NCI-H1436 (cell line): ENCODE measurements around the gene CRLF3.
"Not testable (repeated sequence)": the region's sequence is repeated elsewhere in the genome, so short reads cannot be mapped to it uniquely, and the experiment has no call there.

Experiments
- DNase-seq: peaks from one replicate; lab custom pipeline; 2025; lab: John Stamatoyannopoulos, UW

CRLF3 gene

GRCh38 chr17:30824356-30825145 is at the start of gene CRLF3:
CRLF3 (minus strand) TSS chr17:30824692; CDS start chr17:30824651, 41 bp downstream.
- DNase-seq, result peak; percentile 93

DNA sequence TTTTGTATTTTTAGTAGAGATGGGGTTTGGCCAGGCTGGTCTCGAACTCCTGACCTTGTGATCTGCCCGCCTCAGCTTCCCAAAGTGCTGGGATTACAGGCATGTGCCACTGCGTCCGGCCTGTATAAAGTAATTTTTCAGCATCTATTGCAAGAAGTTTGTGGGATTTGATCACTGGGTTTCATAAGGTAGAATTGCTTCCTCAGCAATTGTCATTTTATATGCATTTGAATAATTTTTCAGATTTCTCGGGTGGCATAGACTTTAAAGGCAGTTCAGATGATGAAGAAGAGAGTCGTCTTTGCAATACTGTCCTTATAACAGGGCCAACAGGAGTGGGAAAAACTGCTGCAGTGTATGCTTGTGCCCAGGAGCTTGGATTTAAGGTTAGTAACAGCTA is 44.5 kb upstream of the CRLF3 start:
- DNase-seq, result no peak

DNA sequence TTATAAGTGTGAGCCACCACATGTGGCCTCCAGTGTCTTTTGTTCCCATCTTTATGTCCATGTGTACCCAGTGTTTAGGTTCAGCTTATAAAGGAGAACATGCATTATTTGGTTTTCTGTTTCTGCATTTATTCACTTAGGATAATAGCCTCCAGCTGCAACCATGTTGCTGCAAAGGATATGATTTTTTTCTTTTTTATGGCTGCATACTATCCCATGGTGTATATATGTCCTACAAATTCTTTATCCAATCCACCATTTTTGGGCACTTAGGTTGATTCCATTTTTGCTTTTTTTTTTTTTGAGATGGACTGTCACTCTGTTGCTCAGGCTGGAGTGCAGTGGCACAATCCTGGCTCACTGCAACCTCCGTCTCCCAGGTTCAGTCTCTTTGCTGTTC is 40.1 kb upstream of the CRLF3 start:
- no peak for DNase-seq

DNA sequence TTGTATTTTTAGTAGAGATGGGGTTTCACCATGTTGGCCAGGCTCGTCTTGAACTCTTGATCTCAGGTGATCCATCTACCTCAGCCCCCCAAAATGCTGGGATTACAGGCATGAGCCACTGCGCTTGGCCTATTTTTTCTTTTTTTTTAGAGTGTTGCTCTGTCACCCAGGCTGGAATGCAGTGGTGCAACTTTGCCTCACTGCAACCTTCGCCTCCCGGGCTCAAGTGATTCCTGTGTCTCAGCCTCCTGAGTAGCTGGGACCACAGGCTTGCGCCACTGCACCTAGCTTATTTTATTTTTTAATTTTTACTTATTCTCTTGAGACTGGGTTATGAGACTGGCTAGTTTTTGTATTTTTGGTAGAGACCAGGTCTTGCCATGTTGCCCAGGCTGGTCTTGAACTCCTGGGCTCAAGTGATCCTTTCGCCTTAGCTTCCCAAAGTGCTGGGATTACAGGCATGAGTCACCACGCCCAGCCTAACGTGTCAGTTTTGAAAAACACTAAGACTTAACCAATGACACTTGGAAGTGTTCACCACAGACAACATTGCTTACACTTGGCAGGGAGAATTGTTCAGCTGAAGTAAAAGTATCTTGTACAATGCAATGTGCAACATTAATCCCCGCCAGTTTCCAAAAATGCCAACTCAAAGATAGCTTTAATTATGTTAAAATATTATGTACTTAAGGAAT is 34.2 kb upstream of the CRLF3 start:
- DNase-seq, result no peak

GRCh38 chr17:30854146-30854545 is 29.7 kb upstream of the CRLF3 start:
- DNase-seq, result no peak

DNA sequence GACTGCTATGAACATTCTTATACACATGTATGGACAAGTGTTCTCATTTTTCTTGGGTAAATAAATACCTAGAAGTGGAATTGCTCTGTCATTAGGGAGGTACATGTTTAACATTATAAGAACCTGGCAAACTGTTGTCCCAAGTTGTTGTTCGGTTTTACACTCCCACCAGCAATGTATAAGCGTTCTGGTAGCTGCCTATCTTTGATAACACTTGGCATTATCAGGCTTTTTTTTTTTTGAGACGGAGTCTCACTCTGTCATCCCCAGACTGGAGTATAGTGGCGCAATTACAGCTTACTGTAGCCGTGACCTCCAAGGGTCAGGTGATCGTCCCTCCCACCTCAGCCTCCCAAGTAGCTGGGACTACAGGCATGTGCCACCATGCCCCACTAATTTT is 23.5 kb upstream of the CRLF3 start:
- no peak for DNase-seq

GRCh38 chr17:30840771-30841170 is 16.3 kb upstream of the CRLF3 start:
- no peak for DNase-seq

- no peak for DNase-seq
These were observed 13.8 kb upstream of the CRLF3 start for GRCh38 chr17:30838202-30838807.

DNA sequence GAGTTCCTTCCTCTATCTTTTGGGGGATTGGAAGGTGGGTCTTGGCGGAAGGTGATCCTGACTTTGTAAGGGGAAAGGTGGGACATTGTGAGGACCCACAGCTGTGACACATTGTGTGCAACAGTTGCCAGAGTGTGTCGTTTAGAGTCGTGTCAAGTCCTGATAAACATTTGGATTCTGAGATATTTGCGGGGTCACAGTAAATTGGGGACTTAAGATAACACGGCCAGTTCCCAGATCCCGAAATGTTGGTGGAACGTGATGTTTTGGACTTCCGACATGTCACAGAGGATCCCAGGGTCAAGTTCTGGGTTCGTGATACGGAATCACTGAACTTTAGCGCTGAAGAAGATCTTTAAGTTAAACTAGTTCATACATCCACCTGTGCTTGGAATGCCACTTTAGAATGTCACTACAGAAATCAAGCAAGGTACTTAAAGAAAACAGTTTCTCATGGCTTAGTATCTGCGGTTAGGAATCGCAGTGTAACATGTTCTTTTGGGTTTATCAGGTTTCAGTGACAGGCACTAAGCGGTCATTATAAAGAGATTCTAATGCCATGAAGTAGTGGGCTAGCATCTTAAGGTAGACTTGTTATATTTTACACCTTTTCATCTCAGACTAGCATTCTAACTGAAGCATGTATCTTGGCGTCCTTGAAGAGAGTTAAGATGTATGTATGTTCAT is 8.1 kb upstream of the CRLF3 start:
- no peak for DNase-seq

- peak; percentile 95 for DNase-seq
These were observed 7.4 kb upstream of the CRLF3 start, which contains the start of gene ATAD5 for GRCh38 chr17:30831663-30832437. ATAD5 (plus strand) TSS chr17:30831966; CDS start chr17:30832348, 382 bp downstream.

DNA sequence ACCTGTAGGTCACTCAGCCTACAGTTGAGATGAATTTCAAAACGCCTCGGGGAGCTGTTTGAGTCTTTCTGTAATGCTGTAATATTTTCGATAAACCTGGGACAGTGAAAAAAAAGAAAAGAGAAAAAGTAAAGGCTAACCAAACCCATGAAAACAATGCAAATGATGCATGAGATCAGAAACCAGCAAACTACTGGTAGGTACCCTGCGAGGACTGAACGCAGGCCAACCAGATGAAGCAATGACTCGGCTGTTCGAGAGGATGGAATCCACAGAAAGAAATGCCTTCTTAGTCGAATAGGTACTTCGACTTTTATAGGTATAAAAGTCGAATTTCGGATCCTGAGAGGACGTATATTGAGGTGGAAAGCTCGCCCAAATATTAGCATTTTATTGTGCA is 6.8 kb upstream of the CRLF3 start:
- DNase-seq, result no peak

GRCh38 chr17:30829022-30829421 is 4.5 kb upstream of the CRLF3 start:
- no peak for DNase-seq

- no peak for DNase-seq
These were observed 2.6 kb upstream of the CRLF3 start for GRCh38 chr17:30827082-30827481.

DNA sequence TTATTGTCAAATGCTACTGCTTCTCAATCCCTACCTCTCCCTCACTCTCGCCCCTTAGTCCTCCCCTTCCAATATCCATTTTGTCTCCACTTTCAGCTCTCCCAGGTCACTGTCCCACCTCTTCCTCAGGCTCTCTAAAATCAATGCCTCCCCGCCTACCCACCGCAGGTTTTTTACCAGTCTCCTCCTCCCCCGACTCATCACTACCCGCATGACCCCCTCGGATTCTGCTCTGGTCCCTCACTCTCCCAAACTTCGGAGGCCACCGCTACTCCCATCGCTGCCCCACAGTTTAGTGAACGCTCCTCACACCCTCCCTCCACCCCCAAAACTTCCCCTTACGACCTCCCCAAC is 513 bp downstream of the CRLF3 start:
- no peak for DNase-seq

GRCh38 chr17:30823421-30823820 is 1.1 kb downstream of the CRLF3 start:
- no peak for DNase-seq

GRCh38 chr17:30822919-30823318 is 1.6 kb downstream of the CRLF3 start:
- DNase-seq, result not testable (repeated sequence)

- no peak for DNase-seq
These were observed 2.4 kb downstream of the CRLF3 start for GRCh38 chr17:30821871-30822723.

DNA sequence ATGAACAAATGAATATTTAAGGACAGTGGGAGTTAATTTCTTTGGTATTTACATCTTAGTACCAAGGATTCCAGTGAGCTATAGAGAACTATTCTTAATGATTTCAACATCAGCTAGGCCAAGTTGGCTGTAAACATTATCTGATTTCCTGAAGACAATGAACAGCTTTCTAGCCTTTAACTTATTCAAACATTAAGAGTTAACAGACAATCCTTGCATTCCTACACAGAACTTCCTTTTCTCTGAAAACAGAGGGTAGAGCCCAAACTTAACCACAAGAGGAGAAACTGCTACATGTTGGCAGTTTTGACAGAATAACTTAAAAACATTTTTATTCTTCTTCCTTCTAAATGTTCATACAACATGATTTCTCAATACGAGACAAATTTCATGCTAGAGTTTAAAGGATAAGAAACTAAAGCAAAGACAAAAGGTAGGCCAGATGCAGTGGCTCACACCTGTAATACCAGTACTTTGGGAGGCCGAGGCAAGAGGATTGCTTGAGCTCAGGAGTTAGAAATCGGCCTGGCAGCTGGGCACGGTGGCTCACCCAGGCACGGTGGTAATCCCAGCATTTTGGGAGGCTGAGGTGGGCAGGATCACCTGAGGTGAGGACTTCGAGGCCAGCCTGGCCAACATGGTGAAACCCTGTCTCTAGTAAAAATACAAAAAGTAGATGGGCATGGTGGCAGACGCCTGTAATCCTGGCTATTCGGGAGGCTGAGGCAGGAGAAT is 4.4 kb downstream of the CRLF3 start:
- DNase-seq, result no peak

- DNase-seq, result no peak
These were observed 8.3 kb downstream of the CRLF3 start for GRCh38 chr17:30816165-30816564.

- not testable (repeated sequence) for DNase-seq
These were observed 9.6 kb downstream of the CRLF3 start for GRCh38 chr17:30814860-30815259.
